Thoracic aorta (tissue), 2 donors: ENCODE data around the gene PNLIP. TPM values are rescaled to one million over a fixed set of nuclear protein-coding genes. Genes with fewer than 3 reads are reported as not detected.

Experiments
- ATAC-seq: fragments of 150-250 bp; one replicate; pipeline ENCODE4 v1.8.0; 2017; ENCODE audit warnings: low read depth; ENCODE audit not compliant: insufficient number of reproducible peaks, low FRiP score
- DNase-seq: peaks from one replicate; pipeline ENCODE4 v3.0.0-alpha.2; 2020; ENCODE audit warnings: low spot score
- H3K27ac ChIP-seq, 2 donors: fragments of 200-600 bp; sonication (generic); 1 replicate in 1 of 2; 2 replicates in 1 of 2; pipeline ENCODE4 v1.5.1; 2016; ENCODE audit warnings: mild to moderate bottlenecking in 2 of 2, moderate library complexity in 2 of 2
- H3K27me3 ChIP-seq: fragments of 200-600 bp; sonication (generic); replicated peaks from 2 replicates; pipeline ENCODE4 v1.6.0; 2016; ENCODE audit warnings: mild to moderate bottlenecking; ENCODE audit not compliant: insufficient read depth
- H3K36me3 ChIP-seq: fragments of 200-600 bp; sonication (generic); one replicate; pipeline ENCODE4 v1.5.1; 2016
- H3K4me1 ChIP-seq, 2 donors: fragments of 200-600 bp; sonication (generic); 1 replicate in 1 of 2; 2 replicates in 1 of 2; pipeline versions ENCODE4 v1.5.1 to v1.6.0; 2016; ENCODE audit warnings: low read depth in 2 of 2, mild to moderate bottlenecking in 1 of 2; ENCODE audit not compliant: control insufficient read depth in 1 of 2
- H3K4me3 ChIP-seq: fragments of 200-600 bp; sonication (generic); 2 replicates; pipeline ENCODE4 v1.5.1; 2016; ENCODE audit warnings: mild to moderate bottlenecking
- H3K9me3 ChIP-seq: fragments of 200-600 bp; sonication (generic); 2 replicates; pipeline ENCODE4 v1.5.1; 2016
- CTCF ChIP-seq: fragments of 200-600 bp; sonication (generic); IDR thresholded peaks from one replicate; pipeline ENCODE4 v1.5.1; 2019; ENCODE audit warnings: antibody characterized with exemption
- total RNA-seq, 2 donors: library from RNA; depleted of rRNA; stranded (reverse); fragments of >200 nt; gene quantifications; one replicate each; pipeline versions ENCODE4 v1.1.0 to v1.2.3, GENCODE V29; 2016

Gene PNLIP
- total RNA-seq, 2 donors from 2014 or later, result 1.7 TPM; not detected in 1

GRCh38 chr10:116613471-116613870, 67.7 kb downstream of the PNLIP start:
- Histone ChIP-seq H3K27ac (no peak overlapping the region), H3K4me3 (no peak overlapping the region), H3K4me1 (no peaks in the 10 kb centered on the region), H3K27me3 (no peaks in the 10 kb centered on the region), H3K36me3 (no peaks in the 10 kb centered on the region), H3K9me3 (no peaks in the 10 kb centered on the region)
- DNase-seq, result no peak
- TF ChIP-seq CTCF, result no peak
- no peak for ATAC-seq

GRCh38 chr10:116614796-116615195, 69.1 kb downstream of the PNLIP start:
- Histone ChIP-seq H3K27ac (no peak overlapping the region), H3K9me3 (no peaks in the 10 kb centered on the region), H3K4me1 (no peaks in the 10 kb centered on the region), H3K4me3 (no peak overlapping the region), H3K27me3 (no peaks in the 10 kb centered on the region), H3K36me3 (no peaks in the 10 kb centered on the region)
- ATAC-seq (no peak), DNase-seq (no peak)
- no peak for TF ChIP-seq CTCF

GRCh38 chr10:116615199-116615776, 69.6 kb downstream of the PNLIP start:
- DNase-seq (no peak), ATAC-seq (no peak)
- Histone ChIP-seq H3K4me1 (no peaks in the 10 kb centered on the region), H3K27ac (no peak overlapping the region), H3K4me3 (no peak overlapping the region), H3K27me3 (no peaks in the 10 kb centered on the region), H3K36me3 (no peaks in the 10 kb centered on the region), H3K9me3 (no peaks in the 10 kb centered on the region)
- no peak for TF ChIP-seq CTCF

Other genes starting within 250 kb of the PNLIP start
- not detected for gene CCDC172, start 221.5 kb upstream of the PNLIP start, total RNA-seq
- 1 to 10 TPM in 1 of 2 donors, not detected in 1; 1.1 TPM for gene PNLIPRP3, start 118.1 kb upstream of the PNLIP start, total RNA-seq
- gene PNLIPRP1, start 45.0 kb downstream of the PNLIP start, total RNA-seq, result under 1 TPM in 1 of 2 donors, not detected in 1; 0.99 TPM
- gene PNLIPRP2, start 75.0 kb downstream of the PNLIP start, total RNA-seq, result 1 to 10 TPM in 1 of 2 donors, not detected in 1; 2.3 TPM
- 10 to 100 TPM; 10.2 to 13.6 TPM for gene HSPA12A, start 196.6 kb downstream of the PNLIP start, total RNA-seq